Nephron progenitor cell (in vitro differentiated cells): ENCODE data around the gene UROC1.

ENCODE experiments used
- DNase-seq: peaks from one replicate; pipeline ENCODE4 v3.0.0; 2021
- H3K27ac Mint-ChIP-seq: 2 replicates; pipeline ENCODE4 v1.8.0; 2021; ENCODE audit warnings: mild to moderate bottlenecking, moderate library complexity, mixed read lengths
- H3K27me3 Mint-ChIP-seq: 2 replicates; pipeline ENCODE4 v1.8.0; 2021; ENCODE audit warnings: mild to moderate bottlenecking, low read depth, mixed read lengths; ENCODE audit not compliant: poor library complexity
- H3K36me3 Mint-ChIP-seq: 2 replicates; pipeline ENCODE4 v1.8.0; 2021; ENCODE audit warnings: low read depth, mixed read lengths
- H3K4me1 Mint-ChIP-seq: 2 replicates; pipeline ENCODE4 v1.8.0; 2021; ENCODE audit warnings: mixed read lengths
- H3K4me3 Mint-ChIP-seq: 2 replicates; pipeline ENCODE4 v1.8.0; 2021; ENCODE audit warnings: mild to moderate bottlenecking, moderate library complexity, mixed read lengths
- H3K9me3 Mint-ChIP-seq: 2 replicates; pipeline ENCODE4 v1.8.0; 2021; ENCODE audit warnings: mild to moderate bottlenecking, moderate library complexity, mixed read lengths
- TF ChIP-seq, protein P1 (sequence below): fragments of 200-600 bp; sonication (generic); IDR thresholded peaks from 2 replicates; pipeline ENCODE4 v1.5.0; 2021; ENCODE audit warnings: antibody characterized with exemption

UROC1 gene

DNA sequence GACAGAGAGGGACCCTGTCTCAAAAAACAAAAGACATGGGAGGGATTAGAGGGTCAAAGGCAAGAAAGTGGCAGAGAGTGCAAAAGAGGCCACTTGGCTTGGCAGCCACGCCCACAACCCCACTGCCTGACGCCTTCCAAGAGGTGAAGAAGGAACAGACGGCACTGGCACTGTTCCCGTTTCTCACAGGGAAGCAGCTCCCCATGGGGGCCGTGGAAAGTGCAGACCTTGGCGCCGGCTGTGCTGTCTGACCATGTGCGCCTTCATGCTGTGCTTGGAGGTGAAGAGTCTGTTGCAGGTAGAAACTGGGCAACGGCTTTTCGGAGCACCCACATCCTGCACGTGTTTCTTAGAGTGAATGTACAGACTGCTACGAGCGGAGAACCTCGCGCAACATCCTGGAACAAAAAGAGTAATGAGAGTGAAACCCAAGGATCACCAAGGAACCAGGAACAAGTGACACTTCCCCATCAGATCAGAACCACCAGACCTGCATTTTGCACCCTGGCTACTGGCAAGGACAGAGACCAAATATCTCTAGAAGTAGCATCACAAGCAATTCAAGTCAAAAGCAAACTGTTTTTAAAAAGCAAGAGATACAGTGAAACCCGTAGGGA is 51.5 kb downstream of the UROC1 start:
- no peaks in the 10 kb centered on the region for H3K27me3 Mint-ChIP-seq
- no peak overlapping the region for H3K27ac Mint-ChIP-seq
- no peaks in the 10 kb centered on the region for H3K9me3 Mint-ChIP-seq
- no peak overlapping the region for H3K4me3 Mint-ChIP-seq
- DNase-seq: no peak
- H3K36me3 Mint-ChIP-seq: peaks cover 68% of the 10 kb centered on the region
- TF ChIP-seq, protein P1, sequence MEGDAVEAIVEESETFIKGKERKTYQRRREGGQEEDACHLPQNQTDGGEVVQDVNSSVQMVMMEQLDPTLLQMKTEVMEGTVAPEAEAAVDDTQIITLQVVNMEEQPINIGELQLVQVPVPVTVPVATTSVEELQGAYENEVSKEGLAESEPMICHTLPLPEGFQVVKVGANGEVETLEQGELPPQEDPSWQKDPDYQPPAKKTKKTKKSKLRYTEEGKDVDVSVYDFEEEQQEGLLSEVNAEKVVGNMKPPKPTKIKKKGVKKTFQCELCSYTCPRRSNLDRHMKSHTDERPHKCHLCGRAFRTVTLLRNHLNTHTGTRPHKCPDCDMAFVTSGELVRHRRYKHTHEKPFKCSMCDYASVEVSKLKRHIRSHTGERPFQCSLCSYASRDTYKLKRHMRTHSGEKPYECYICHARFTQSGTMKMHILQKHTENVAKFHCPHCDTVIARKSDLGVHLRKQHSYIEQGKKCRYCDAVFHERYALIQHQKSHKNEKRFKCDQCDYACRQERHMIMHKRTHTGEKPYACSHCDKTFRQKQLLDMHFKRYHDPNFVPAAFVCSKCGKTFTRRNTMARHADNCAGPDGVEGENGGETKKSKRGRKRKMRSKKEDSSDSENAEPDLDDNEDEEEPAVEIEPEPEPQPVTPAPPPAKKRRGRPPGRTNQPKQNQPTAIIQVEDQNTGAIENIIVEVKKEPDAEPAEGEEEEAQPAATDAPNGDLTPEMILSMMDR: no peak
- H3K4me1 Mint-ChIP-seq: peaks cover 15% of the 10 kb centered on the region

DNA sequence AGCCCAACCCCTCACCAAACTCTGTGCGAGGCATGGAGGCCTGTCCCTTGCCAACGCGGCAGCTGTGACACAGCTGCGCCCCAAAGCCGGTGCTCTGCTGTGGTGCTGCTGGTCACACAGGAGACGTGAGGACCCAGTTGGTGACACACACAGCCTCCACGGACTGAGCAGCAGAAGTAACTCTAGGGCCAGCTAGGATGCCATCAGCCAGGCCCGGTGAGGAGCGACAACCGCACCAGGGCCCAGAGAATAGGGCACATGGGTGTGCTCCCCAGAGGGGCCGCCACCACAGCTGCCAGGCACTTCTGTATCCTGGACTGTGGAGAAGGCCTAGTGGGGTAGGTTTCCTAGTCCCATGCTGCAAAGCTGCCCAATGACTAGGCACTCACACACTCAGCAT is 52.6 kb downstream of the UROC1 start:
- peaks cover 64% of the 10 kb centered on the region for H3K36me3 Mint-ChIP-seq
- H3K27me3 Mint-ChIP-seq: no peaks in the 10 kb centered on the region
- H3K9me3 Mint-ChIP-seq: no peaks in the 10 kb centered on the region
- TF ChIP-seq, protein P1: no peak
- H3K27ac Mint-ChIP-seq: no peak overlapping the region
- H3K4me3 Mint-ChIP-seq: no peak overlapping the region
- peaks cover 10% of the 10 kb centered on the region for H3K4me1 Mint-ChIP-seq
- DNase-seq: no peak

DNA sequence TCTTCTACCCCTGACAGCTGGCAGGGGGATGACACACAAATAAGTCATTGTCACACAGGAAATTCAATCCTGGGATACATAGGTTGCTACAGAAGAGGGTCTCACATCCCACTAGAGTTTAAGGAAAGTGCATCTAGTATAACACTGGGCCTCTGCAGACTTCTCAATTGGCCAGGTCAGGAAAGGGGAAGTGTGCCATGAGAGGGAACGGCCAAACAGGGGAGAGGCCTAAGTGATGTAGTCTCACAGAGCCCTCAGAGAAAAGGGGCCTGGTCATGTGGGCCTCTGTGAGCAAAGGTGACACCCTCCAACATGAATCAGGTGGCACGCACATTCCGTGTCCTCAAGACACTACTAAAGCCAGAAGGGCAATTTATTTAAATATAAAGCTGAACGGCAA is 53.1 kb downstream of the UROC1 start:
- Mint-ChIP-seq H3K36me3 (peaks cover 60% of the 10 kb centered on the region), H3K27ac (no peak overlapping the region)

DNA sequence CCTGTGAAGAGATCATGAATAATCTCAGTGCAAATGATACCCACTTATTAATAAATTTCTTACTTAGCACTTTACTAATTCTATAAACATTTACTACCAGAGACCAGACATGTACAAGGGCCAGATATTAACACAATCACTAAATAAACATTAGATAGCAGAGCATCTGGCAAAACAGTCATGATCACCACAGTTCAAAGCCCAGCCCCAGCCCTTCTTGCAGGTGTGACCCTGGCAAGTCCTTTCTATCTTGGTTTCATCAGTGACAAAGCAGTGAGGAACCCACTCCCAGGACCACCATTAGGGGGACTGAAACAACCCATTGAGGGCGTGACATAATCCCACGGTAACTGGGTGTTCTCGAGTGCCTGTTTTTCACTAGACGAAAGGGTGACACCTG is 53.5 kb downstream of the UROC1 start:
- no peak overlapping the region for H3K27ac Mint-ChIP-seq
- no peak for DNase-seq
- TF ChIP-seq, protein P1: no peak
- H3K4me1 Mint-ChIP-seq: peaks cover 5% of the 10 kb centered on the region
- H3K9me3 Mint-ChIP-seq: no peaks in the 10 kb centered on the region
- no peaks in the 10 kb centered on the region for H3K27me3 Mint-ChIP-seq
- peaks cover 56% of the 10 kb centered on the region for H3K36me3 Mint-ChIP-seq
- H3K4me3 Mint-ChIP-seq: no peak overlapping the region

More for the DNA sequence above, 53.1 kb downstream of the UROC1 start:
- H3K4me1 Mint-ChIP-seq: peaks cover 6% of the 10 kb centered on the region
- H3K27me3 Mint-ChIP-seq: no peaks in the 10 kb centered on the region
- no peaks in the 10 kb centered on the region for H3K9me3 Mint-ChIP-seq
- TF ChIP-seq, protein P1: no peak
- no peak for DNase-seq
- H3K4me3 Mint-ChIP-seq: no peak overlapping the region

DNA sequence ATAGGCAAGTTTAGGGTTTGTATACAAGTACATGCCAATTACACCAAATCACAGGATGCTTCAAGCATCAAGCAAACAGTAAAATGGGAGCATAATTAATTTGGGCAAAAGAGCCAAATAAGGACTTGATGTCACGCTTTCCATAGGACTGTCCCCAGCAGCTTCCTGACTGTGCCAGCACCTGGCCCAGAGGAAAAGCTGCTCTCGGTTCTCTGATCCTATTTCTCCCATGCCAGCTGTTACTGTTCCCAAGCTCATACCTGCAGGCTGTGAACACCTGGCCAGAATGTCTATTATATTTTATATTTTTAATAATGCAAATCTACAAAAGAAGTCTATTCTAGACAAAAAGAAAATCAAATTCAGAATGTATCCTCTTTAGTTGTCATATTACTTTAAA is 54.1 kb downstream of the UROC1 start:
- peaks cover 4% of the 10 kb centered on the region for H3K4me1 Mint-ChIP-seq

More for the DNA sequence above, 54.1 kb downstream of the UROC1 start:
- Mint-ChIP-seq H3K27ac (no peak overlapping the region), H3K4me3 (no peak overlapping the region), H3K36me3 (peaks cover 55% of the 10 kb centered on the region), H3K9me3 (no peaks in the 10 kb centered on the region), H3K27me3 (no peaks in the 10 kb centered on the region)
- TF ChIP-seq, protein P1: no peak
- DNase-seq: no peak
